HL-60 (cell line): Measurements from ENCODE around the gene TNPO3.

ENCODE experiments used
- DNase-seq, 2 experiments: peaks; one replicate each; pipeline ENCODE4 v3.0.0-alpha.2; 2010 to 2020; ENCODE audit warnings: low read depth in 1 of 2, low spot score in 1 of 2
- H3K27ac ChIP-seq: fragments of 250-450 bp; sonication (Bioruptor Pico); replicated peaks from 2 replicates; pipeline ENCODE4 v1.5.1; 2020; ENCODE audit warnings: mild to moderate bottlenecking, moderate library complexity
- H3K27me3 ChIP-seq: fragments of 250-450 bp; sonication (Bioruptor Pico); 2 replicates; pipeline ENCODE4 v1.5.1; 2021; ENCODE audit warnings: mild to moderate bottlenecking, moderate library complexity; ENCODE audit not compliant: insufficient read depth, poor library complexity, severe bottlenecking
- H3K4me3 ChIP-seq: replicated peaks from 2 replicates; pipeline ENCODE4 v1.5.1; 2011; ENCODE audit warnings: mild to moderate bottlenecking, control low read depth, low read length; ENCODE audit not compliant: insufficient read depth
- GABPA ChIP-seq: IDR thresholded peaks from 2 replicates; pipeline ENCODE4 v1.6.1; 2012; ENCODE audit warnings: low read depth
- POLR2AphosphoS5 ChIP-seq: IDR thresholded peaks from 2 replicates; pipeline ENCODE4 v1.6.1; 2012; ENCODE audit warnings: low read depth
- REST ChIP-seq: IDR thresholded peaks from 2 replicates; pipeline ENCODE4 v1.6.1; 2012; ENCODE audit warnings: low read depth; ENCODE audit not compliant: insufficient replicate concordance
- SPI1 ChIP-seq: IDR thresholded peaks from 2 replicates; pipeline ENCODE4 v1.6.1; 2012; ENCODE audit warnings: low read depth, mild to moderate bottlenecking, borderline replicate concordance
- TF ChIP-seq, protein P1 (sequence below): IDR thresholded peaks from one replicate; pipeline ENCODE4 v1.5.1; 2011; ENCODE audit warnings: low read length, control low read depth, inconsistent platforms; ENCODE audit not compliant: insufficient read depth

Gene TNPO3

GRCh38 chr7:129008645-129009414 lies 46.1 kb downstream of the TNPO3 start:
- no peak for DNase-seq
- TF ChIP-seq REST (no peak), GABPA (no peak), POLR2AphosphoS5 (no peak), SPI1 (no peak)
- TF ChIP-seq, protein P1, sequence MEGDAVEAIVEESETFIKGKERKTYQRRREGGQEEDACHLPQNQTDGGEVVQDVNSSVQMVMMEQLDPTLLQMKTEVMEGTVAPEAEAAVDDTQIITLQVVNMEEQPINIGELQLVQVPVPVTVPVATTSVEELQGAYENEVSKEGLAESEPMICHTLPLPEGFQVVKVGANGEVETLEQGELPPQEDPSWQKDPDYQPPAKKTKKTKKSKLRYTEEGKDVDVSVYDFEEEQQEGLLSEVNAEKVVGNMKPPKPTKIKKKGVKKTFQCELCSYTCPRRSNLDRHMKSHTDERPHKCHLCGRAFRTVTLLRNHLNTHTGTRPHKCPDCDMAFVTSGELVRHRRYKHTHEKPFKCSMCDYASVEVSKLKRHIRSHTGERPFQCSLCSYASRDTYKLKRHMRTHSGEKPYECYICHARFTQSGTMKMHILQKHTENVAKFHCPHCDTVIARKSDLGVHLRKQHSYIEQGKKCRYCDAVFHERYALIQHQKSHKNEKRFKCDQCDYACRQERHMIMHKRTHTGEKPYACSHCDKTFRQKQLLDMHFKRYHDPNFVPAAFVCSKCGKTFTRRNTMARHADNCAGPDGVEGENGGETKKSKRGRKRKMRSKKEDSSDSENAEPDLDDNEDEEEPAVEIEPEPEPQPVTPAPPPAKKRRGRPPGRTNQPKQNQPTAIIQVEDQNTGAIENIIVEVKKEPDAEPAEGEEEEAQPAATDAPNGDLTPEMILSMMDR: no peak
- Histone ChIP-seq H3K4me3 (no peak overlapping the region), H3K27ac (no peak overlapping the region), H3K27me3 (no peaks in the 10 kb centered on the region)

DNA sequence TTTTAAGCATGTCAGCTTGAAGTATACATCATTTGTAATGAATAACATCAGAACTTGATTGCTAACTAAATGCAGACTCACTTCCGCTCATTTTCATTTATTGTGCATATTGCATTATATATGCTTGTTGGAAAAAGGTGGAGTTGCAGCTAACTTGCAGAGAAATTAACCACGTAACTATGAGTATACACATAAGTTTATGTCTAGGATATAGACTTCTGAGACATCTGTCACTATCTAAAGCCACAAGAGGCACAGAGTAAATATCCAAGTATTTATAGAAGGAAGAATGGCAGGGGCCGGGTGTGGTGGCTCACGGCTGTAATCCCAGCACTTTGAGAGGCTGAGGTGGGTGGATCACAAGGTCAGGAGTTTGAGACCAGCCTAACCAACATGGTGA lies 47.3 kb downstream of the TNPO3 start:
- Histone ChIP-seq H3K27me3 (no peaks in the 10 kb centered on the region), H3K27ac (no peak overlapping the region), H3K4me3 (no peak overlapping the region)
- DNase-seq: no peak
- TF ChIP-seq REST (no peak), SPI1 (no peak), POLR2AphosphoS5 (no peak), GABPA (no peak)
- TF ChIP-seq, protein P1: no peak

DNA sequence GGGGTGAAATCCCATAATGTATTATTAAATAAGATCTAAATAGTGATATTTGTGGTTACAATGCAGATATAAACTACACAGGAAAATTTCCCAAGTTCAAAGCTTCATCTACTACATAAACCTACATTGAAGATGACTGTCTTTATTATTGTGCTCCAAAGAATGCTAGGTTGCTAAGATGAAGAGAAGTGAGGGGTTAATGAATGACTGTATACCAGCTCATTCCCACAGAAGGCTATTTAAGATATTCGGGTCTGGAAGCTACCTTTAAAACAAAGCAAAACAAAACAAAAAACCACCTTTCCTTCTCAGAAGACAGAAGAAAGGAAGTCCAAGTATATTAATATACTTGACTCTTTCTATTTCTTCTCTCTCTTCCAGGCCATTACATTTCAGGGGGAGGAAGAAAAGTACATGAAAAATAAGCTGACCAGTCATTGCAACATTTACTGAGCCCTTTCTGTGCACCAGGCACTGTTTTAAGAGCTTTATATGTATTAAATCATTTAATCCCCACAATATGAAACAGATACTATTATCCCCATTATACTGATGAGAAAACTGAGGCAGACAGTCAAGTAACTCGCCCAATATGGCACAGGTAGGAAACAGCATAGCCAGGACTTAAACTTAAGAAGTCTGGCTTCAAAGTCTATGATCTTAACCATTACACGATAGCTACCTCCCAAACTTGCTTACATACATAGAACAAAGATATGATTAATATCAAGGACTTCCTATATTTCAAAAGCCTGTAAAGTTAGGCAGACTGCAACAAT lies 48.1 kb downstream of the TNPO3 start:
- TF ChIP-seq GABPA (no peak), REST (no peak), SPI1 (no peak)
- TF ChIP-seq, protein P1: no peak
- H3K27me3 ChIP-seq: no peaks in the 10 kb centered on the region
- no peak overlapping the region for H3K4me3 ChIP-seq
- no peak overlapping the region for H3K27ac ChIP-seq
- no peak for DNase-seq
